OCI-LY1 (cell line): ENCODE results near the gene MYO1G.

Source experiments
- H2AFZ ChIP-seq: fragments of 200-600 bp; sonication (generic), shearing (Covaris generic); 2 replicates; pipeline ENCODE4 v1.6.0; 2014; ENCODE audit warnings: antibody characterized with exemption, mild to moderate bottlenecking, low read length
- H3F3A ChIP-seq: fragments of 200-600 bp; sonication (generic), shearing (Covaris generic); 2 replicates; pipeline ENCODE4 v1.6.0; 2014; ENCODE audit warnings: mild to moderate bottlenecking, antibody characterized with exemption, low read length, moderate library complexity; ENCODE audit not compliant: insufficient read depth
- H3K27ac ChIP-seq: fragments of 200-600 bp; sonication (generic); 2 replicates; pipeline ENCODE4 v1.5.1; 2014; ENCODE audit warnings: low read length, mixed run types, mild to moderate bottlenecking, low read depth; ENCODE audit not compliant: poor library complexity, severe bottlenecking
- H3K27me3 ChIP-seq: fragments of 200-600 bp; sonication (generic); 2 replicates; pipeline ENCODE4 v1.6.0; 2014; ENCODE audit warnings: antibody characterized with exemption, mild to moderate bottlenecking, low read length, moderate library complexity; ENCODE audit not compliant: insufficient read depth
- H3K36me3 ChIP-seq: fragments of 200-600 bp; sonication (generic); 2 replicates; pipeline ENCODE4 v1.6.1; 2014; ENCODE audit warnings: mild to moderate bottlenecking, antibody characterized with exemption, low read length, moderate library complexity, mixed read lengths; ENCODE audit not compliant: insufficient read depth
- H3K4me1 ChIP-seq: fragments of 200-600 bp; sonication (generic); 2 replicates; pipeline ENCODE4 v1.5.1; 2014; ENCODE audit warnings: mild to moderate bottlenecking, low read length, moderate library complexity; ENCODE audit not compliant: insufficient read depth, severe bottlenecking
- H3K4me2 ChIP-seq: fragments of 200-600 bp; sonication (generic), shearing (Covaris generic); 2 replicates; pipeline ENCODE4 v1.6.1; 2014; ENCODE audit warnings: low read length
- H3K4me3 ChIP-seq: fragments of 200-600 bp; sonication (generic); 2 replicates; pipeline ENCODE4 v1.5.1; 2014; ENCODE audit warnings: low read length, low read depth, mild to moderate bottlenecking, mixed read lengths; ENCODE audit not compliant: poor library complexity, severe bottlenecking
- H3K79me2 ChIP-seq: fragments of 200-600 bp; shearing (Covaris generic); 2 replicates; pipeline ENCODE4 v1.6.1; 2016; ENCODE audit warnings: mixed run types, low read length, mixed read lengths; ENCODE audit not compliant: insufficient read depth
- H3K9ac ChIP-seq: fragments of 200-600 bp; sonication (generic), shearing (Covaris generic); 2 replicates; pipeline ENCODE4 v1.6.1; 2014; ENCODE audit warnings: mild to moderate bottlenecking, low read length, mixed read lengths
- H3K9me2 ChIP-seq: fragments of 200-600 bp; sonication (generic), shearing (Covaris generic); 2 replicates; pipeline ENCODE4 v1.6.1; 2014; ENCODE audit warnings: low read depth, mild to moderate bottlenecking, low read length, mixed read lengths
- H3K9me3 ChIP-seq: fragments of 200-600 bp; shearing (Covaris generic); 2 replicates; pipeline ENCODE4 v1.6.1; 2014; ENCODE audit warnings: low read length, mixed read lengths
- H4K20me1 ChIP-seq: fragments of 200-600 bp; sonication (generic), shearing (Covaris generic); 2 replicates; pipeline ENCODE4 v1.6.0; 2016; ENCODE audit warnings: mild to moderate bottlenecking, low read length; ENCODE audit not compliant: insufficient read depth
- EZH2 ChIP-seq: fragments of 200-600 bp; sonication (generic), shearing (Covaris generic); IDR thresholded peaks from 2 replicates; pipeline ENCODE4 v1.8.0; 2017; ENCODE audit warnings: borderline replicate concordance, mixed run types, mild to moderate bottlenecking, antibody characterized with exemption, low read length, moderate library complexity, mixed read lengths
- TF ChIP-seq, protein P1 (sequence below): fragments of 200-600 bp; sonication (generic), shearing (Covaris generic); IDR thresholded peaks from 2 replicates; pipeline ENCODE4 v1.5.1; 2017; ENCODE audit warnings: mild to moderate bottlenecking, antibody characterized with exemption, low read length, moderate library complexity, mixed read lengths

The MYO1G gene

DNA sequence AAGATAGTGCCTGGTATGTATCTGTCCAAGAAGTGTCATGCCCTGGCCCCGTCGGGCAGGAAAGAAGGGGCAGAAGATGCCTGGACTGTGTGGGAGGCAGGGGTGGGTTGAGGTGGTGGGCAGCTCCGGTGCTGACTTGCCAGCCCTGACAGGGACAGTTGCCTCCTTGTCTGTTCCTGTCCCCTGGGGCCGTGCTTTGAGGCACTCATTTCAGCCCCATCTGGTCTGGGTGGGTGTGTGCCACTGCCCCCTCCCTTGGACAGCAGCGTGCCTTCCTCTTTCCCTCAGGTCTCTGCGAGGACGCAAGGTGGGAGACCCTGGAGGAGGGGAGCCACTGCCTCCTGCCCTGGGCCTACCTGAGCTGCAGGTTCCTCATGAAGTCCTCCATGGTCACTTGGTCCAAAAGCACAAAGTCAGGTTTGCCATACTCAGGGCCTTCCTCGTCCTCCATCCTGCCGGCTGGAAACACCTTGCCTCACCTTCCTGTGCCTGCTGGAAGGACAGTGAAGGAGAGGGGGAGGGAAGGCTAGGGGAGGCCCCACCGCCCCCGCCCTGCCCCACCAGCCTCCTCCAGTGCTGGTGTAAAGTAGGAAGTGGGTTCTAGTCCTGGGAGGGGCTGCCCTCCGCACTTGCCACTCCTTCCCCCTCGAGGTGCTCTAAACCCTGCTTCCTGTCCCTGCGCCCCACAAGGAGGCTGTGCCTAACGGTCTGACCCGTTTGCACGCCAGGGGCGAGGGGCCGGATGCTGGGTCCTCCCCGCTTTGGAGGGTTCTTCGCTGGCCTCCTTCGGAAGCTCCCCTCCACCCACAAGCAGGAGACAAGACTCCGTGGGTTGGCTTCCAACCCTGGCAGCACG is at the start of gene MYO1G:
Gene MYO1G (minus strand): TSS at position 505 of the 856 bp plus-strand sequence. CDS start 54 bp downstream, at position 451.
- Histone ChIP-seq H3K9me3 (no peaks in the 10 kb centered on the region), H3K4me1 (peaks cover 70% of the 10 kb centered on the region), H3K36me3 (peaks cover 46% of the 10 kb centered on the region), H4K20me1 (no peaks in the 10 kb centered on the region), H3F3A (peaks cover 26% of the 10 kb centered on the region), H2AFZ (no peak within 1 kb of the TSS), H3K9ac (peak within 1 kb of the TSS; percentile 77), H3K27me3 (no peaks in the 10 kb centered on the region), H3K79me2 (peaks cover under 1% of the 10 kb centered on the region; the same call in 1 of the 2 replicates), H3K27ac (peak within 1 kb of the TSS; percentile 95), H3K4me3 (peak within 1 kb of the TSS; percentile 60), H3K4me2 (peak within 1 kb of the TSS; percentile 86), H3K9me2 (no peaks in the 10 kb centered on the region)
- TF ChIP-seq, protein P1, sequence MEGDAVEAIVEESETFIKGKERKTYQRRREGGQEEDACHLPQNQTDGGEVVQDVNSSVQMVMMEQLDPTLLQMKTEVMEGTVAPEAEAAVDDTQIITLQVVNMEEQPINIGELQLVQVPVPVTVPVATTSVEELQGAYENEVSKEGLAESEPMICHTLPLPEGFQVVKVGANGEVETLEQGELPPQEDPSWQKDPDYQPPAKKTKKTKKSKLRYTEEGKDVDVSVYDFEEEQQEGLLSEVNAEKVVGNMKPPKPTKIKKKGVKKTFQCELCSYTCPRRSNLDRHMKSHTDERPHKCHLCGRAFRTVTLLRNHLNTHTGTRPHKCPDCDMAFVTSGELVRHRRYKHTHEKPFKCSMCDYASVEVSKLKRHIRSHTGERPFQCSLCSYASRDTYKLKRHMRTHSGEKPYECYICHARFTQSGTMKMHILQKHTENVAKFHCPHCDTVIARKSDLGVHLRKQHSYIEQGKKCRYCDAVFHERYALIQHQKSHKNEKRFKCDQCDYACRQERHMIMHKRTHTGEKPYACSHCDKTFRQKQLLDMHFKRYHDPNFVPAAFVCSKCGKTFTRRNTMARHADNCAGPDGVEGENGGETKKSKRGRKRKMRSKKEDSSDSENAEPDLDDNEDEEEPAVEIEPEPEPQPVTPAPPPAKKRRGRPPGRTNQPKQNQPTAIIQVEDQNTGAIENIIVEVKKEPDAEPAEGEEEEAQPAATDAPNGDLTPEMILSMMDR: no peak
- TF ChIP-seq EZH2: no peak

DNA sequence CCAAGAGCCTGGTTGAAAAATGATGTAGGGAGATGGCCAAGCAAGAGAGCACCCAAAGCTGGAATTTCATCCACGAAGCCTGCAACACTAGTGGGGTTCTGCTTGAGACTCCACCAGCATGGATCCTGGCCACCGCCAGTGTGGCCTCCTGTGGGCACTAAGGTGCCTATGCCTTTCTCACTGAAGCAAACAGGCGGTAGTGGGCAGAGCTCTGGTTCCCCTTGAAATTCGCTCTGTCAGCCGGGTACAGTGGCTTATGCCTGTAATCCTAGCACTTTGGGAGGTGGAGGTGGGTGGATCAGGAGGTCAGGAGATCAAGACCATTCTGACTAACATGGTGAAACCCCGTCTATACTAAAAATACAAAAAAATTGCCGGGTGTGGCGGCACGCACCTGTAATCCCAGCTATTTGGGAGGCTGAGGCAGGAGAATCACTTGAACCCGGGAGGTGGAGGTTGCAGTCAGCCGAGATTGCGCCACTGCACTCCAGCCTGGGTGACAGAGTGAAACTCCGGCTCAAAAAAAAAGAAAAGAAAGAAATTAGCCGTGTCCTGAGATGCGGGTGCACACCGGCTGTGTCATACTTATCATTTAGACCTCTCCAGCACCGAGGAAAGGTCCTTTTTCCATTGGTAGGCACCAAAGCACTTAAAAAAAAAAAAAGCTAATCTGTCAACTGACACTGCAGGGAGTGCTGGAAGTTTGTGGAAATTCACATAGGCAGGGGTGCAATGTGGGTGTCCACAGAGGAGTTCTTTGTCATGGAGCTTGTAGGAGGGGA is 49.5 kb upstream of the MYO1G start:
- Histone ChIP-seq H3K27me3 (no peaks in the 10 kb centered on the region), H3K36me3 (peaks cover 62% of the 10 kb centered on the region), H2AFZ (no peak overlapping the region), H3K4me3 (peak overlapping the region; percentile 83), H3K79me2 (peaks cover 92% of the 10 kb centered on the region), H3K9ac (peak overlapping the region; percentile 95), H3K4me2 (peak overlapping the region; percentile 96), H3K9me3 (peaks cover 3% of the 10 kb centered on the region; the same call in 1 of the 2 replicates), H3F3A (peaks cover 18% of the 10 kb centered on the region), H3K9me2 (no peaks in the 10 kb centered on the region), H4K20me1 (no peaks in the 10 kb centered on the region), H3K4me1 (peaks cover 91% of the 10 kb centered on the region), H3K27ac (peak overlapping the region; percentile 98)
- TF ChIP-seq, protein P1: no peak
- no peak for TF ChIP-seq EZH2

DNA sequence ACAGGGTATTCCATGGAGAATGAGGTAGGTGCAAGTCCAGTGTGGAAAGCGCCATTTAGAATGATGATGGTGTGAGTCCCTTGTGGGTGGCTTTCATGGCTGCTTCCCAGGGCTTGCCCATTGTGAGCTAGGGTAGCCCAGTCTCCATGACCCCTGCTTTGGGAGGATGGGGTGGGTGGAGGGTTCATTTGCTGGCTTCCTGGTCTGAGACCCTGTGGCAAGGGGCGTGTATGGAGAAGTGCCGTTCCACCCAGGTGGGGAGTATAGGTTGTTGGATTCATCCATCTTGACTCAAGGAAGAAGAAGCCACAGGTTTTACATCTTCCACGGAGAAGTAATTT is 48.9 kb upstream of the MYO1G start:
- H3K9me2 ChIP-seq: no peaks in the 10 kb centered on the region
- H3K27me3 ChIP-seq: no peaks in the 10 kb centered on the region
- H2AFZ ChIP-seq: no peak overlapping the region
- H3K9ac ChIP-seq: peak overlapping the region; percentile 95
- H3K36me3 ChIP-seq: peaks cover 64% of the 10 kb centered on the region
- peak overlapping the region; percentile 98 for H3K27ac ChIP-seq
- no peak for TF ChIP-seq EZH2
- TF ChIP-seq, protein P1: no peak
- H3K4me3 ChIP-seq: peak overlapping the region; percentile 83
- no peaks in the 10 kb centered on the region for H4K20me1 ChIP-seq
- peak overlapping the region; percentile 96 for H3K4me2 ChIP-seq
- peaks cover 91% of the 10 kb centered on the region for H3K79me2 ChIP-seq
- peaks cover 90% of the 10 kb centered on the region for H3K4me1 ChIP-seq
- peaks cover 3% of the 10 kb centered on the region; the same call in 1 of the 2 replicates for H3K9me3 ChIP-seq
- H3F3A ChIP-seq: peaks cover 18% of the 10 kb centered on the region
